ENCODE data around the gene MSX1.
A peak's percentile ranks its signal among the peaks of the same experiment; 100 is the strongest.

MSX1 gene

DNA sequence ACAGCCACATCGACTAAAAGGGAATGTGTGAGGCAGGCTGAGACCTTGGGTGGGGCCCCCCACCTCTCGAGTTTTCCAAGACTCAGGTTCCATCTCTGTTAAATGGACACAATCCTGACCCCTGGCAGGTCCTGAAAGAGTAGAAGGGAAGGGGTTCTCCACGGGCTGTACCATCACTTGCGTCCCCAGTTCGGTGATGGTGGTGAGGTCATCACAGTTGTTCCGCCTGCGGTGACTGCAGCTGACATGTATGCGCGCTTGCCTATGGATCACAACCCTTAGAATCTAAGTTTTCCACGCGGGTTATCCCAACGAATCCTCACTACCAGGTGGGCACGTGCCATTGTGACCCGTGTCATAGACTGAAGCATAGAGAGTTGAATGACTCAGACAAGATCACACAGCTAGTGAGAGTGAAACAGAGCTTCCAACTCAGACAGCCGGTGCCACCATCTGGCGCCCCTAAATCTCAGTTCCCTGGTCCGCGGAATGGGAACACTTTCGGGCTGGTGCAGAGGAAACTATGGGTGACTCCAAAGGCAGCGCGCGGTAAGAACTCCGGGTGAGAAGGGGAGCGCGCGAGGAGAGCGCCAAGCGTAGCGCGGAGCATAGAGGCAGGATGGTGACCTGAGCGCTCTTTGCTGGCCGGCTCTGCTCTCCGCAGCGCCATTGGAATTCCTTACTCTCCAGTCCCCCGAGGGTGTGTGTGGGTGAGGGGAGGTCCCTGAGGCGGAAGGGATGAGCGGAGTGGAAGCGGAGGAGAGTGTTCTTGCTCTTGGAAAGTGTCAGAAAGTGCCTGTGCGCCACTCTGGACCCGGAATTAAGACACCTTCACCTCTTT is 10.5 kb downstream of the MSX1 start:
- DNase-seq (ENCODE audit: low spot score) = peak; percentile 68

- no peak for DNase-seq (ENCODE audit: low spot score)
These were observed 11.2 kb downstream of the MSX1 start for GRCh38 chr4:4870576-4871241.

DNA sequence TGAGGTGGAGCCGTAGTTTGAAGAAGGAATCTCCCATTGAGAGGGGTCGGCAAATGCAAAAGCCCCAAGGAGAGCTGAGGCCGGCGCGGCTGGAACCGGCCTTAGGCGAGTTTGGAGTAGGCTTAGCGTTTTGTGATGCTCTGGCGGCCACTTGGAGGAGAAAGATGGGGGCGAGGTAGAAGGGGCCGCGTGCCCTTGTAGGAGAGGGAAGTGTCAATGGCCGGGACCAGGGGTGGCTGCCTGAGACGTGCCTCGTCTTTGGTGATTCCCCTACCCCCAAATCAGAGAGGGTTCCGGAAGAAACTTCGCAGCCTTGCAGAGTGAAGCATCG is 11.7 kb downstream of the MSX1 start:
- DNase-seq (ENCODE audit: low spot score) = no peak

DNA sequence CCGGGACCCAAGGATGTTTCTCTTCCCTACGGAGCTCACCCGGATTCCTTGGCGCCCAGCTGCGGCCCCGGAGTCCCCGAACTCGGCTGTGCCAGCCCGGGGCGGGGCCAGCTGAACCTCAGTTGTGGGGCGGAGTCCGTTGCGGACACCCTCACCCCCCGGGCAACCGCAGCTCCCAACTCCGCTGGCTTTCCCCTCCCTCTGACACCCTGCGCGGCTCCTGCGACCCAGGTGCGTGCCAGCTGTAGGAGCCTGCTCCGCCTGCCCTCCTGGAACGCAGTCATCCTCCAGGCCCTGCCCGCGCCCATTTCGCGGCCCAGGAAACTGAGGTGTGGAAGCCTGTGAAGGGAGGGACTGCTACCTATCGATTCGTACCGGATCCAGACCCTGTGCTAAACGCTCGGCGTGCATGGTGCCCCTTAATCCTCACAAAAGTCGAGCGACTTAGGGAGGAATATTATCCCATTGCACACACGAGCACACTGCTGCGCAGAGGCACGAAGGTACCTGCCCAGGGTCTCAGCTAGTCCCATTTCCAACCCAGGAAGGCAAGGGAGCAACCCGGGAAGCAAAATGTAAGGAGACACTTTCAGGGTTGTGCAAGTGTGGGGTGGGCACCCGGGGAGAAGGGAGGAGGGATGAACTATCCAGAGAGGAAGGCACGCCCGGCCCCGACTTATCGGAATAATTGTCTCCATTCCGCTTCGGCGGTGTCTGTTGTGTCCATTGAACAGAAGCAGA is 12.3 kb downstream of the MSX1 start:
- DNase-seq (ENCODE audit: low spot score) = peak; percentile 56

- DNase-seq (ENCODE audit: low spot score) = peak; percentile 79
These were observed 12.9 kb downstream of the MSX1 start for GRCh38 chr4:4872314-4872903.

GRCh38 chr4:4873203-4873602 is 13.7 kb downstream of the MSX1 start:
- DNase-seq (ENCODE audit: low spot score) = no peak

DNA sequence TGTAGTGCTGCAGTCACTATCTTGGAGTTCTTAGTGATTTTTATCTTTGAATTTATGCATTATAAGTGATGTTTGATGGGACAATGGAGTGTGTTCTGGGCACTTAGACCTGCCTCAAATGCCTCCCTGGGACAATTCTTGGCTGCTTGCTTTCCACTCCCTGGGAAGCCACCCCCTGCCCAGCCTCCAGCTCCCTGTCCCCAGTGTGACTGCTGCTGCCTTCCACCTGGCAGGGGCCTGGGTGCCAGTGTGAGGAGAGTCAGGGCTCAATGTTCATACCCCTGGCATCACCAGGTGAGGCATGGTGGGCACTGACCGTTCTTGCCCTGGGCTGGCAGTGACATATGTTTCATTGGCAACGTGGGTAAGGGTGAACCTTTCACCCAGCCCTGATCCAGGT is 14.8 kb downstream of the MSX1 start:
- no peak for DNase-seq (ENCODE audit: low spot score)

- no peak for DNase-seq (ENCODE audit: low spot score)
These were observed 15.7 kb downstream of the MSX1 start for GRCh38 chr4:4875147-4875546.

- no peak for DNase-seq (ENCODE audit: low spot score)
These were observed 16.1 kb downstream of the MSX1 start for GRCh38 chr4:4875611-4876010.

- DNase-seq (ENCODE audit: low spot score) = no peak
These were observed 17.6 kb downstream of the MSX1 start for GRCh38 chr4:4876945-4877661.

- DNase-seq (ENCODE audit: low spot score) = no peak
These were observed 21.0 kb downstream of the MSX1 start for GRCh38 chr4:4880492-4880891.

DNA sequence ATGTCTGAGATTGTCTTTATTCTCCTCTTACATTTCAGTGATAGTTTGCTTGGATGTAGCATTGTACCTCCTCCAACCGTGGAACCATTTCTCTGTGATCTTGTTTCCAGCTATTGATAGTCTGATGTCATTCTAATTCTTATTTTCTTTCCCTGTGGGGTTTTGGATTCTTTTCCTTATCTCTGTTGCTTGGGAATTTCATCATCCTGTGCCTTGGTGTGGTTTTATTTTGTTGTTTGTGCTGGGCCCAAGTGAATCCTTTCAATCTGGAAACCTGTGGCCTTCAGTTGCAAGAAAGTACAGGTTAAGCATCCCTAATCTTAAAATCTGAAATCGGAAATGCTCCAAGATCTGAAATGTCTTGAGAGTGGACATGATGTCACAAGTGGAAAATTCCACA is 22.0 kb downstream of the MSX1 start:
- DNase-seq (ENCODE audit: low spot score) = no peak

GRCh38 chr4:4884611-4885010 is 25.1 kb downstream of the MSX1 start:
- DNase-seq (ENCODE audit: low spot score) = no peak

DNA sequence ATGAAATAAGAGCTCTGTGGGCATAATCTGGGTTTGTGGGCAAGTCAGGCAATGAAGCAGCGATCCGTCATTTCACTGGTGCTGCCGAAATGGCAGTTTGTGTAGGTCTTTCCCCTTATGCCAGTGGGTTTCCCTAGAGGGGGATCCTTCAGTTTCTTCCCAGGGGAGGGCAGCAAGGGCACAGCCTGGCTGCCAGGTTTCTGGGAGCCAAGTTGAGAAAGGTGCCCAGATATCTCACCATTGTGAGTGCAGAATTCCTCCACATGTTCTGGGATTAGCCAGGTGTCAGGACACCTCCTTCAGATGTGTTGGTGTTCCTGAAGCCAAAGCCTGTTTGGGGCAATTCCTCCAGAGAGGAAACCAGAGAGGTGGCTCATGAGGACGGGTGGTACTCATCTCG is 28.0 kb downstream of the MSX1 start:
- no peak for DNase-seq (ENCODE audit: low spot score)

- no peak for DNase-seq (ENCODE audit: low spot score)
These were observed 29.2 kb downstream of the MSX1 start for GRCh38 chr4:4888695-4889094.

GRCh38 chr4:4889781-4890180 is 30.3 kb downstream of the MSX1 start:
- DNase-seq (ENCODE audit: low spot score) = no peak

GRCh38 chr4:4890574-4891255 is 31.2 kb downstream of the MSX1 start:
- DNase-seq (ENCODE audit: low spot score) = no peak

DNA sequence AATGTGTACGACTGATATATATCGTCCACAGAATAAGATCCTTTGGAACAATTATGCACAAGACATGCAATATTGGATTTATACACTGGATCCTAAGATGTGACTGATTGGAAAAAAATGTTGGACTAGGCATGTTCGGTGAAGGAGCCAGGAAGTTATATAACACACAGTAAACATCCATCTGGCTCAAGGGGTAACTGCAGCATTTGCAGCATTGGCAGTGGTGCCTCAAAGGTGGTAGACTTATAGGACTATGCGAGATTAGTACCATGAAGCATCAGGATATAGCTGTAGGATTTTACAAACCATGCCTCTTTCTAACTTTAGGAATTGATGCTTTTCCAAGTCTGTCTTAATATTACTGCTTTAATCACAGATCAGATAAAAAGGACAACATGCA is 34.3 kb downstream of the MSX1 start:
- DNase-seq (ENCODE audit: low spot score) = no peak

- no peak for DNase-seq (ENCODE audit: low spot score)
These were observed 39.9 kb downstream of the MSX1 start for GRCh38 chr4:4899202-4899925.

DNA sequence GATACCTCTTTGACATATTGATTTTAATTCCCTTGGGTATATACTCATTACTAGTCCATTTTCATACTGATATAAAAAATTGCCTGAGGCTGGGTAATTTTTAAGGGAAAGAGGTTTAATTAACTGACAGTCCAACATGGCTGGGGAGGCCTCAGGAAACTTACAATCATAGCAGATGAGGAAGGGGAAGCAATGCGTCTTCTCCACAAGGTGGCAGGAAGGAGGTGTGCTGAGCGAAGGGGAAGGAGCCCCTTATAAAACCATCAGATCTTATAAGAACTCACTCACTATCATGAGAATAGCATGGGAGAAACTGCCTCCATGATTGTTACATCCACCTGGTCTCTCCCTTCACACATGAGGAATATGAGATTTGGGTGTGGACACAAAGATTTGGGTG is 42.4 kb downstream of the MSX1 start:
- no peak for DNase-seq (ENCODE audit: low spot score)

DNA sequence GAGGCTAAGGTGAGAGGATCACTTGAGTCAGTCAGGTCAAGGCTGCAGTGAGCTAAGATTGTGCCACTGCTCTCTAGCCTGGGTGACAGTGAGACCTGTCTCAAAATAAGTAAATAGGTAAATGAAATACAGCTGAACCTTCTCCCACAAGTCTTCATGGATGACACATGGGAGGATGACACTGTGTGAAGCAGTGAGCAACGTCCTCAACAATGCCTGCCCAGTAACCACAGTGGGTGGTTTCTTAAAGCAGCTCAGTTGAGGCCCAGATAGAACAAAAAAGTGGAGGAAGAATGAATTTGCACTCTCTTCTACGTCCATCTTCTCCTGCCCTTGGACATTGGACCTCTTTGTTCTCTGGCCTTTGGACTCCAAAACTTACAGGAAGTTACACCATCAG is 52.7 kb downstream of the MSX1 start:
- peak; percentile 1 for DNase-seq (ENCODE audit: low spot score)
